NCI-H1417 (cell line): Measurements from ENCODE around the gene IQCF6.
"Not testable (repeated sequence)": the region's sequence is repeated elsewhere in the genome, so short reads cannot be mapped to it uniquely, and the experiment has no call there.

Source experiments
- DNase-seq, 3 experiments: peaks; one replicate each; lab custom pipeline; 2025; lab: John Stamatoyannopoulos, UW

The IQCF6 gene

DNA sequence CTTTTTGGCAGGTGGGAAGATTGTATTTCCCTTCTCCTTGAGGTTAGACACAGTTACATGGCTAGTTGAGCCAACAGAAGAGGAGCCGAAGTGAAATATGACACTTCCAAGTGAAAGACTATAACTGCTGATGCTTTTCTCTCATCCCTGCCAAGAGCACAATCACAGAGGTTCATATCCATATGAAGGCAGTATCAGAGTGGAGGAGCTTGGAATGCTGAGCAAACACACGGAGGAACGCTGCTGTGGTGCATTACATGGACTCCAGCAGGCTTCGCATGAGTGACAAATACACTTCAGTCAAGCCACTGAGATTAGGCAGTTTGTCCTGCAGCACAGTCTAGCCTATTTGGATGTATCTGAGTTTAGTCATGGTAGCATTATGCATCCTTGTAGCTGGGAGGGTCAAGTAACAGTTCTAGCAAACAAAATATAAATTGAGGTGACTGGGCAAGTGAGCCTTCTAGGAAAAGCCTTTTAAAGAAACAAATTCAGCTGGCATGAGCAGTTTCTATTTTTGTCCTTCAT lies 5.4 kb downstream of the IQCF6 start:
- DNase-seq = peak in 1 of 3 experiments; percentile 70

DNA sequence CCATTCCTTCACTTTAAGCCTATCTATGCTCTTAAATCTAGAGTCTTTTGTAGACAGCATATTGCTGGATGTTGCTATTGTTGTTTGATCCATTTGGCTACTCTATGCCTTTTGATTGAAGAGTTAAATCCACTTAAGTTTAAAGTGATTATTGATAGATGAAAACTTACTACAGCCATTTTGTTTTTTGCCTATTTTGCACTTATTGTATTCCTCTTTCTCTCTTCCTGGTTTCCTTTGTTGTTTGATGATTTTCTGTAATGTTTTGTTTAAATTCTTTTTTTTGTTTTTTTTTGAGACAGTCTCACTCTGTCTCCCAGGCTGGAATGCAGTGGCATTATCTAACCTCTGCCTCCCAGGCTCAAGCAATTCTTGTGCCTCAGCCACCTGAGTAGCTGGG lies 19.8 kb downstream of the IQCF6 start:
- DNase-seq = no peak

DNA sequence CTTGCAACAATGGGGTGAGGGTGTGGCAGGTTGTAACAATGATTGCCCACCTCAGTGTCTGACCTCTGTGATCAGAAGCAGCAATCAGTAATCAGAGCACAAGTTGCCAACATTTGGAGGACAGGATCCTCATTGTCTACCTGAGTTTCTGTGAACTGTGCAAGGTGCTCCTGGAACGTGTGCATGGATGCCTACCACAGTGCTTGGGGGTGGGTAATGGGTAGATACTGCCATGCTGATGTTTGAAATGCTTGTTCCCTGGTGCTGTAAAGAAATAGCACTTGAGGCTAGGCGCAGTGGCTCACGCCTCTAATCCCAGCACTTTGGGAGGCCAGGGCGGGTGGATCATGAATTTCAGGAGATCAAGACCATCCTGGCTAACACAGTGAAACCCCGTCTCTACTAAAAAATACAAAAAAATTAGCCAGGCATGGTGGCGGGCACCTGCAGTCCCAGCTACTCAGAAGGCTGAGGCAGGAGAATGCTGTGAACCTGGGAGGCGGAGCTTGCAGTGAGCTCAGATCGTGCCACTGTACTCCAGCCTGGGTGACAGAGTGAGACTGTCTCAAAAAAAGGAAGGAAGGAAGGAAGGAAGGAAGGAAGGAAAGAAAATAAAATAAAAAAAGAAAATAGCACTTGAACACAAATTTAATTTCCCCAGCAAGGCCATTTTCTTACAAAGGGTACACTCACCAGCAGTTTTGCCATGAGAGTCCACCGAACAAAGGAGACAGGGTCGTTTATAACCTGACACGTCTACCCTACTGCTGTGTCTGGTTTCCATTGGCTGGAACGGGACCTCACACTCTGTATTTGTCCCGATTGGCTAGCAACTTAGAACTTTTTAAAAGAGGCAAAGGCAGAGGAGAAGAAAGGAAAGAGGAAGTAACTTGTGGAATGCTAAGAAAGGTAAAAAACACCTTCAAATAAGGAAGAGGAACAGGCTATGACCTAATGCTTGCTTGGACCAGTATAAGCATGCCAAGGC lies 25.0 kb downstream of the IQCF6 start:
- not testable (repeated sequence) for DNase-seq

DNA sequence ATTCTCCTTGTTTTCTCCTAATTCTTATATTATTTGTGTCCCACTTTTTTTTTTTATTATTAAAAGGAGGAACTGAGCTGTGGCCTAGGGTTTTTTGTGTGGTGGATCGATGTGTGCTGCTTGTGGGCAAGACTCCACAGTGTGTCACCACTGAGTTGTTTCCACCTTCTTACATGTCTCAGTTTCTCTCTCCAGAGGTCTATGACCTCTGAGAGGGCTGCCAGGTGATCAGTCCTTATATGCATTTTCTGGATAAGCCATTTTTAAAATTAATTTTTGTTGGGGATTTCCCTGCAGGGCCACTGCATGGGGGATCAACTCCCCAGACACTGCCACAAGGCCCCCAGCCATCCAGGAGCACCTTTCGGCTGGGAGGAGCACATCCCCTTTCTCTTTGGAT lies 27.8 kb downstream of the IQCF6 start:
- DNase-seq = no peak

DNA sequence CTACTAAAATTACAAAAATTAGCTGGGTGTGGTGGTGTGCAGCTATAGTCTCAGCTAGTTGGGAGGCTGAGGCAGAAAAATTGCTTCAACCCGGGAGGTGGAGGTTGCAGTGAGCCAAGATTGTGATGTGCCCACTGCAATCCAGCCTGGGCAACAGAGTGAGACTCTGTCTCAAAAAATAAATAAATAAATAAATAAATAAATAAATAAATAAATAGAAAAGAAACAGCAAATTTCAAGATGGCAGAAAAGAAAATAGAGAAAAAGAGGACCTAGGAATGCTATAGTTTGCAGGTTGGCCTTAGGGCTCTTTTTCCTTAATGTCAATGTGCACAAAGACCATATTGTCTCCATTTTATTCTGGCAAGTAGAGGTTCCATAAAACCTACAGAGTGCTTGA lies 28.2 kb downstream of the IQCF6 start:
- no peak for DNase-seq

DNA sequence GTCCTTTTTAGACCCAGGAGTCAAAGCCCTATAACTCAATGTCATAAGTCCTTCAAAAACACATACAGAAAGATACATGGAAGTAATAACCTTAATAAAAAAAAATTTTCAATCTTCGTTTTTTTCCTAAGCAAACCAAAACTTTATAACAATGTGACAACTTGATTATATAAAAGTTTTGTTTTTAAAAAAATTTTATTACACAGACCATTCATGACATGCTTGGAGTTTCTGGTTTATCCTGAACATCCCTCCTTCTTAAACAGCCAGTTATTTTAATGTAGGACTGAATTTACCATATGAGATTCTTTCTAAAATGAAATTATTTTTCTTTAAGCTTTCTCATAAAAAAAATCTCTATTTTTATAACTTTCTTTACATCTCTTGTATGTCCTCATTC lies 30.7 kb downstream of the IQCF6 start:
- no peak for DNase-seq

DNA sequence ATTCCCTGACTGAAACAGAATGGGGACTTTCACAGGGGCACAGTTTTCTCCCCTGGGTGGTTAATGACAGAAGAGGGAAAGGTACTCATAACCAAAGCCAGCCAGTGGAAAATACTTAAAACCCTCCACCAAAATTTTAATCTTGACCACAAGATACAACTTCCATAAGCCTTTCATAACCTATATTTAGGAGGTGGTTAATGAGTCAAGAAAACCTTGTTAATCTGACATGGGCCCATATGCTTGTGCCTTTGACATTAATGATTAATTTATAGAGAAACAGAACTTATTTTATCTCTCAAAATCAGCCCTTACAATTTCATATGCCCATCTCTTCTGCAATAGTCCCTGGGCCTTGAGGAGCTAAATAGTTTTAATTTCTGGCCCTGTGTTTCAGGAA lies 31.2 kb downstream of the IQCF6 start:
- DNase-seq = no peak

DNA sequence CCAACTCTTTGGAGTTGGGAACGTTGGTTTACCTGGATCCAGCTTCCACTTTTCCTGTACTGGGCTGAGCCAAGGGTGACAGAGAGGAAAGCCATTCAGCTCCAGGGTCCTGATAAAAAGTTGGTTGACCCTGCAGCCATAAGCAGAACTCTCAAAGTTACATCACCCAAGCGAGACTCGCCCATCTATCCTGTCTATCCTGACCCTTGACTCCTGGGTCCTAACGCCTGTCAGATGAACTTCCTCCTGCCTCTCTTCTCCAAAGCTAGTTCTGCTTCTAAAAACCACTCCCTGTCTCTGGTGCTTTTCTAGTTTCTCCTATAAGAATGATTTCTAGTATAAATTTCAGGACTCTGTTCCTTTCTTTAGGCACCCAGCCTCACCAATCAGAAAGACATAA lies 36.1 kb downstream of the IQCF6 start:
- not testable (repeated sequence) for DNase-seq

DNA sequence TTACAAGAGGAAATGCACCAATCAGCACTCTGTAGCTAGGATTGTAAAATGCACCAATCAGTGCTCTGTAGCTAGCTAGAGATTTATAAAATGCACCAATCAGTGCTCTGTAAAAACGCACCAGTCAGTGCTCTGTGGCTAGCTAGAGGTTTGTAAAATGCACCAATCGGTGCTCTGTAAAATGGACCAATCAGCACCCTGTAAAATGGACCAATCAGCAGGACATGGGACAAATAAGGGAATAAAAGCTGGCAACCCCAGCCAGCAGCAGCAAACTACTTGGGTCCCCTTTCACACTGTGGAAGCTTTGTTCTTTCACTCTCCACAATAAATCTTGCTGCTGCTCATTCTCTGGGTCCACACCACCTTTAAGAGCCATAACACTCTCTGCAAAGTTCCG lies 36.7 kb downstream of the IQCF6 start:
- not testable (repeated sequence) for DNase-seq

DNA sequence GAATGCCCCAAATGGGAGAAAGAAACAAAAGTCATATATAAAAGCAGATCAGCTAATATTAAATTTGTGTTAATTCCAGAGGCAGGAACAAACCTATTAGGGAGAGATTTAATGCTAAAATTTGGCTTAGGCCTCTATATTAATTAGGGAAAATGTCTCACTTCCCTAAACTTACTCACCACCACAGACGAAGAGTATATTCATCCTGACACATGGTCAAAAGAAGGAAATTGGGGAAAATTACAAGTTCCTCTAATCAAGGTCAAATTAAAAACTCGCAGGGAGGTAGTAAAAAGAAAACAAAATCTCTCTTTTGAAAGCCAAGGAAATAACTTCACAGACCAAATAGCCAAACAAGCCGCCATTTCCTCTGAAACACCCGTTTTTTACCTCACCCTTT lies 39.9 kb downstream of the IQCF6 start:
- no peak for DNase-seq

DNA sequence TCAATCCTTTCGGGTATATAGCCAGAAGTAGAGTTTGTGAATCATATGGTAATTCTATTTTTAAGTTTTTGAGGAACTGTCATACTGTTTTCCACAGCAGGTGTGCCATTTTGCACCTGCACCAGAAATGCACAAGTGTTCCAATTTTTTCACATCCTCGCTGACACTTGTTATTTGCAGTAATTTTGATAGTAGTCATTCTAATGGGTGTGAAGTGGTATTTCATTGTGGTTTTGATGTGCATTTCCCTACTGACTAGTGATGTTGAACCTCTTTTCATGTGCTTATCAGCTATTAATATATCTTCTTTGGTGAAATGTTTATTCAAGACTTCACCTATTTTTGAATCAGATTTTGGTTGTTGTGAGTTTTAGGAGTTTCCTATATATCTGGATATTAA lies 43.1 kb downstream of the IQCF6 start:
- no peak for DNase-seq

DNA sequence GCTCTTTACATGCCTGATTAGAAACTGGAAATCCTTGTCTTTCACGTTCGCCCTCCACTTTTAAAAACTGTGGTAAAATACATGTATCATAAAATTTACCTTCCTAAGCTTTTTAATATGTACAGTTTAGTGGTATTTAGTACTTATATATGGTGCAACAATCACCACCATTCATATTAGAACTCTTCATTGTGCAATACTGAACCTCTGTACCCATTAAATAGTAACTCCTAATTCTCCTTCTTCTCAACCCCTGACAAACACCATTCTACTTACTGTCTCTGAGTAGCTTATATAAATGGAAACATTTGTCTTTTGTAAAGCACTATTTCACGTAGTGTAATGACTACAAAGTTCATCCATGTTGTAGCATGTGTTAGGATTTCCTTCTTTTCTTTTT lies 44.0 kb downstream of the IQCF6 start:
- no peak for DNase-seq

DNA sequence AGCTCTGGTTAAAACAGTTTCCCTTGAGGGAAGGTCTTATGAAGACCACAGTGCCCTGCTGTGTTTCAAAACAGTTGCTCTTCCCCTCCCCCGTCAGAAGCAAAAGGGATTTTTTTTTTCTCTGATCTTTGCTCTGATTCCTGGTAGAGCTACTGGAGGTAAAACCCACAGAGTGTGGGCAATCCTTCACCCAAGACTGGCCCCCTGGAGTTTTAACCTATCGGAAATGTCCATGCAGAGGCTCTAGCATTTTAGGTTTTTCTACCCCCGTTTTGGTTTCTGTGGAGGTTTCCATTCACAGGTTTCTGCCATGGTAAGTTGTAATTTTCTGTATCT lies 44.5 kb downstream of the IQCF6 start:
- no peak for DNase-seq

DNA sequence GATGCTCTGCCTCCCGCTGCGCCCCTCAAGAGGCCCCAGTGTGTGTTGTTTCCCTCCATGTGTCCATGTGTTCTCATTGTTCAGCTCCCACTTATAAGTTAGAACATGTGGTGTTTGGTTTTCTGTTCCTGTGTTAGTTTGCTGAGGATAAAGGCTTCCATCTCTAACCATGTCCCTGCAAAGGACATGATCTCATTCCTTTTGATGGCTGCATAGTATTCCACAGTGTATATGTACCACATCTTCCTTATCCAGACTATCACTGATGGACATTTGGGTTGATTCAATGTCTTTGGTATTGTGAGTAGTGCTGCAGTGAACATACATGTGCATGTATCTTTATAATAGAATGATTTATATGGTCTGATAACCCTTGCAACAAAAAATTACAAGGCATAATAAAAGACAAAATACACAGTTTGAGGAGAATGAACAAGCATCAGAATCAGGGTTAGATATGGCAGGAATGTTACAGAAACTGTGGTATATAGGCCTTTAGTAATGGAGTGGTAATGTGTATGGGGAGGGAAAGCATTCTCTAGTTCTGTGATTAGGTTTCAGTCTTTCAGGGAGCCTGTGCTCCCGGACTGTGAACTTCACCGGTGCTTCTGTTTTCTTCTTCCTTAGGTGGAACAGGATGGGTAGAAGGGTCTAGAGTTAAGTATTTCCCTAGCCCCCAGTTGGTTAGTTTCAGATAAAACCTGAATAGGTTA lies 45.0 kb downstream of the IQCF6 start:
- DNase-seq = peak in 1 of 3 experiments; percentile 1

DNA sequence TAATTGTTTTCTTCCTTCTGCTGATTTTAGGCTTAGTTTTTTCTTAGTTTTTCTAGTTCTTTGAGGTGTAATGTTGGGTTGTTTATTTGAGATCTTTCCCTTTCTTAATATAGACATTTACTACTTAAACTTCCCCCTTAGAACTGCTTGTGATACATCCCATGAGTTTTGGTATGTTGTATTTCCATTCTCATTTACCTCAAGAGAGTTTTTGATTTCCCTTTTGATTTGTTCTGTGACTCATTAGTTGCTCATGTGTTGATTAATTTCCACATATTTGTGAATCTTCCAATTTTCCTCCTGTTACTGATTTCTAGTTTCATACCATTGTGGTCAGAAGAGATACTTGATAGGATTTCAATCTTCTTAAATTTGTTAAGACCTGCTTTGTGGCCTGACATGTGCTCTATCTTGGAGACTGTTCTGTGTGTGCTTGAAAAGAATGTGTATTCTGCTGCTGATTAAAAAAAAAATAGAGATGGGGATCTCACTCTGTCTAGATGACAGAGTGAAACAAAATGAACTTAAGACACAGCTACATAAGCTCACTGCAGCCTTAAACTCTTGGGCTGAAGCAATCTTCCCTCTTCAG lies 49.9 kb downstream of the IQCF6 start:
- no peak for DNase-seq
